Activated naive CD4-positive, alpha-beta T cell treated with anti-CD3 and anti-CD28 coated beads, Interleukin-2, amount 10 ng/mL, durations not matched to agents 5 hours and 36 hours (primary cell): Measurements from ENCODE around the gene CLDND2. TPM values are rescaled to one million over a fixed set of nuclear protein-coding genes. Genes with fewer than 3 reads are reported as not detected.

Source experiments
- total RNA-seq, 2 experiments: library from RNA; stranded (reverse); gene quantifications; one replicate each; pipeline ENCODE4 v1.2.3, GENCODE V29; 2021

Gene CLDND2
- 1 to 10 TPM; 1.4 to 1.9 TPM for total RNA-seq

GRCh38 chr19:51368366-51369282, at the start of gene CLDND2:
CLDND2 (minus strand) TSS chr19:51369003; CDS start chr19:51368577, 426 bp downstream.

GRCh38 chr19:51417107-51417809, 48.5 kb upstream of the CLDND2 start, which contains the start of gene SIGLEC10:
SIGLEC10 (minus strand) TSS chr19:51417642; CDS start chr19:51417581, 61 bp downstream.

GRCh38 chr19:51387924-51388389, 19.2 kb upstream of the CLDND2 start, which contains the start of gene LIM2:
LIM2 (minus strand) TSS chr19:51387974; CDS start chr19:51387443, 531 bp downstream.

GRCh38 chr19:51372649-51373504, 4.1 kb upstream of the CLDND2 start, which contains the start of gene NKG7:
NKG7 (minus strand) TSS chr19:51372654; CDS start chr19:51372535, 119 bp downstream.

GRCh38 chr19:51365965-51366388, 2.8 kb downstream of the CLDND2 start, which contains the start of gene ETFB:
ETFB (minus strand) TSS chr19:51366388; CDS start chr19:51366326, 62 bp downstream.

GRCh38 chr19:51341976-51342580, 26.7 kb downstream of the CLDND2 start, which contains the start of gene VSIG10L:
VSIG10L (minus strand) TSS chr19:51342139; CDS start chr19:51342124, 15 bp downstream.

Other genes with a start within 250 kb of the CLDND2 start
- gene SIGLEC9, start 244.1 kb downstream of the CLDND2 start, total RNA-seq = 1 to 10 TPM; 1.2 TPM
- gene SIGLEC7, start 226.7 kb downstream of the CLDND2 start, total RNA-seq = not detected
- 10 to 100 TPM; 15.8 to 16.0 TPM for gene CD33, start 143.9 kb downstream of the CLDND2 start, total RNA-seq
- not detected for gene SIGLECL1, start 117.9 kb downstream of the CLDND2 start, total RNA-seq
- gene IGLON5, start 57.4 kb downstream of the CLDND2 start, total RNA-seq = not detected
- gene VSIG10L, start 26.9 kb downstream of the CLDND2 start, total RNA-seq = under 1 TPM; 0.28 to 0.46 TPM
- 100 to 1,000 TPM; 108 to 109 TPM for gene ETFB, start 2.6 kb downstream of the CLDND2 start, total RNA-seq
- 10 to 100 TPM; 63.6 to 71.5 TPM for gene NKG7, start 3.7 kb upstream of the CLDND2 start, total RNA-seq
- not detected for gene LIM2, start 19.0 kb upstream of the CLDND2 start, total RNA-seq
- not detected for gene C19orf84, start 21.6 kb upstream of the CLDND2 start, total RNA-seq
- gene SIGLEC10, start 48.6 kb upstream of the CLDND2 start, total RNA-seq = not detected
- not detected for gene SIGLEC8, start 89.5 kb upstream of the CLDND2 start, total RNA-seq
- gene CEACAM18, start 109.5 kb upstream of the CLDND2 start, total RNA-seq = not detected
- not detected for gene SIGLEC12, start 132.8 kb upstream of the CLDND2 start, total RNA-seq
- 1 to 10 TPM in 1 of 2 experiments, under 1 TPM in 1; 0.79 to 1.0 TPM for gene SIGLEC6, start 162.7 kb upstream of the CLDND2 start, total RNA-seq
- gene ZNF175, start 202.3 kb upstream of the CLDND2 start, total RNA-seq = 10 to 100 TPM in 1 of 2 experiments, 1 to 10 TPM in 1; 7.6 to 10.1 TPM